M059J (cell line): ENCODE data around the gene AGPAT1. TPM values are rescaled to one million over a fixed set of nuclear protein-coding genes. Genes with fewer than 3 reads are reported as not detected.
"Not testable (repeated sequence)": the region's sequence is repeated elsewhere in the genome, so short reads cannot be mapped to it uniquely, and the experiment has no call there.

Experiments used
- DNase-seq: peaks from one replicate; pipeline ENCODE4 v3.0.0-alpha.2; 2012; ENCODE audit warnings: low read depth
- total RNA-seq: library from RNA; depleted of rRNA; stranded (reverse); fragments of >200 nt; shearing (Covaris generic); gene quantifications from 2 replicates; pipeline ENCODE4 v1.2.3, GENCODE V29; 2014; rRNA removed

Gene AGPAT1
- total RNA-seq, result 101 and 120 TPM in 2 replicates

GRCh38 chr6:32175711-32176475 is at the start of gene AGPAT1:
TSS of gene AGPAT1 (minus strand) at chr6:32176084. CDS start at chr6:32171496, 4,588 bp downstream.
- DNase-seq, result peak; percentile 97

DNA sequence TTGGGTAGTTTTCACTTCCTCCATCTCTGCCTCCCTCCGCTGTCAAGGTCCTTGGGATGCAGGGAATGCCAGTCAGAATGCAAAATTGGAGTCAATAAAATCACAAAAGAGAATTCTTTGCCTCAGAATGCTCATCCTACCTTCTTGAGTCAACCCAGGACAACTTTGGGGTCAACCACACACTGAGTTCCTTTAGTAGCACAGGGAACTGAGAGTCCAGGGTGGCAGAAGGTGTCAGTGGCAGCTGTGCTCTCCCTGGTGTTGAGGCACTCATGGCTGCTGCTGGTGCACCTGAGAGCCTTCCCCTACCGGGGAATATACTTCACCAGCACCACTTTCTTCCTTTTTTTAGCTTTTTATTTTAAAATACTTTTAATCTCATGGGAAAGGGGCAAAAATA is 48.8 kb upstream of the AGPAT1 start:
- no peak for DNase-seq

DNA sequence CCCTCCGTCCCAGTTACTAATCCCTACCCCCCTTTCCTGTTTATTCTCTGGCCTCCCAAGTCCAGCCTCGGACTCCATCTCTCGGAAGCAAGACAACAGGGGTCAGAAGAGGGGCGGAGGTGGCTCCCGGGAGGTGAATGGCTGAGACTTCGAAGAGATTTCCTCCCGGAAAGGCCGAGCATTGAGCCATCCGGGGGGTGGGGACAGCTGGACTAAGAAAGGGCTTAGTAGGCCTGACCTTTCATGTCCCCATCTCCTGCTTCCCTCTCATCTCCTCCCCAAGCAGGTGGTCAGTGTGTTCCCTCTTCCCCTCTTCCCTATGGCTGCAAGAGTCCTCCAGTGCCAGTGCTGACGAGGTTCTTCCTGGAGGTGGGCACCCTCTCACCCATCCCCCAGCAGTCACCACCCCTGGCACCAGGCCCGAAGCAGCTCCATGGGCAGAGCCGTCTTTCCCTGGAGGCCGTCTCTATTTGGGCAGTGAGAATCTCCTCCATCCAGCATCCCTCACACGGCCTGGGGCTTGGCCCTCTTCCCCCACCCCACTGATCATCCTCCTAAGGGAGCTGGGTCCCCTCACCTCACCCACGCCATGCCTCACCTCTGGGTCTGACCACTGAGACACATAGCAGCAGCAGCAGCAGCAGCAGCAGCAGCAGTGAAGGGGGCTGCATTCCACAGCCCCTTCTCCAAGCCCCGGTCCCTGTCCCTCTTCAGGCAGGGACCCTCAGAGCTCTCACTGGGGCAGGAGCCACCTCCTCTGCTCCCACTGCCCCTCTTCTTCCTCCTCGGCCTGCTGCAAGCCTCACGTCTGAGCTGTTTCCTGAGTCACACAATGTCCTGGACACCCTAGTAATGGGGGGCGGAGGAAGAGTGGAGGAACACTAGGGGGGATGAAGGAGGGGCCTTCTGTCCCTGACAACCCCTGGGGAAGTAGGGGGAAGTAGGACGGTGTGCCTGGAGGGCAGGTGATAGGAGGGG is 47.7 kb upstream of the AGPAT1 start, which contains the start of gene NOTCH4:
Gene NOTCH4, minus strand, starts transcription at position 810 of the 978 bp plus-strand sequence. Its CDS starts 139 bp downstream, at position 671.
- DNase-seq, result no peak

GRCh38 chr6:32222333-32223230 is 46.7 kb upstream of the AGPAT1 start:
- DNase-seq, result no peak

GRCh38 chr6:32220021-32220420 is 44.1 kb upstream of the AGPAT1 start:
- DNase-seq, result no peak

DNA sequence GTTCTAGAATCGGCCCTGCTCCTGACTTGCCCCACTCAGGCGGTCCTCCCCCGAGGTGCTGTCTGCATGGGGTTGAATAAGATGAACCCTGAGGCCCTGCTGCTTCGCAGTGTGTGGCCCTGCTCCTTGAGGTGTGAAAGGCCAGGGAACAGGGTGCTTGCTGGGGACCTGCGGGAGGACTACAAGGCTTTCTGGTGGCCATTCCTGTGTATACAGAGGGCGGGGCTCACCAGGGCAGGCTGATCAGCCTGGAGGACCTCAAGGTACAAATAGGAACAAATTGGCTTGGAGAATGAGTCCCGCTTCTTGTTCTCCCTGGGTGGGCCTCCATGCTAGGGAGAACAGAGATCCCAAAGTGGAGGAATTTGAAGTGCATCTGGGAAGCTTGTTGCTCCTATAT is 42.3 kb upstream of the AGPAT1 start:
- DNase-seq, result no peak

- DNase-seq, result no peak
Observed at GRCh38 chr6:32216998-32217397, 41.1 kb upstream of the AGPAT1 start.

- no peak for DNase-seq
Observed at GRCh38 chr6:32216285-32216684, 40.4 kb upstream of the AGPAT1 start.

DNA sequence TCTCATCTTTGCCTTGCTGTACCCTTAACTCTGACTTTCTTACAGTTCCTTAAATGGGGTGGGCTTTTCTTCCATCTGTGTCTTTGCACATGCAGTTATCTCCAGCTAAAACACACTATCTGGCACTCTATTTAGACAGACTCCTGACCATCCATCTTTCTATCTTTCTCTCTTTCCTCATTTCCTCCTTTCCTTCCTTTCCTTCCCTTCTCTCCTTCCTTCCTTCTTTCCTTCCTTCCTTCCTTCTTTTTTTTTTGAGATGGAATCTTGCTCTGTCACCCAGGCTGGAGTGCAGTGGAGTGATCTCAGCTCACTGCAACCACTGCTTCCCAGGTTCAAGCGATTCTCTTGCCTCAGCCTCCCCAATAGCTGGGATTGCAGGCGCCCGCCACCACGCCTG is 39.7 kb upstream of the AGPAT1 start:
- DNase-seq, result no peak

- no peak for DNase-seq
Observed at GRCh38 chr6:32214126-32214525, 38.2 kb upstream of the AGPAT1 start.

GRCh38 chr6:32213649-32214048 is 37.8 kb upstream of the AGPAT1 start:
- no peak for DNase-seq

DNA sequence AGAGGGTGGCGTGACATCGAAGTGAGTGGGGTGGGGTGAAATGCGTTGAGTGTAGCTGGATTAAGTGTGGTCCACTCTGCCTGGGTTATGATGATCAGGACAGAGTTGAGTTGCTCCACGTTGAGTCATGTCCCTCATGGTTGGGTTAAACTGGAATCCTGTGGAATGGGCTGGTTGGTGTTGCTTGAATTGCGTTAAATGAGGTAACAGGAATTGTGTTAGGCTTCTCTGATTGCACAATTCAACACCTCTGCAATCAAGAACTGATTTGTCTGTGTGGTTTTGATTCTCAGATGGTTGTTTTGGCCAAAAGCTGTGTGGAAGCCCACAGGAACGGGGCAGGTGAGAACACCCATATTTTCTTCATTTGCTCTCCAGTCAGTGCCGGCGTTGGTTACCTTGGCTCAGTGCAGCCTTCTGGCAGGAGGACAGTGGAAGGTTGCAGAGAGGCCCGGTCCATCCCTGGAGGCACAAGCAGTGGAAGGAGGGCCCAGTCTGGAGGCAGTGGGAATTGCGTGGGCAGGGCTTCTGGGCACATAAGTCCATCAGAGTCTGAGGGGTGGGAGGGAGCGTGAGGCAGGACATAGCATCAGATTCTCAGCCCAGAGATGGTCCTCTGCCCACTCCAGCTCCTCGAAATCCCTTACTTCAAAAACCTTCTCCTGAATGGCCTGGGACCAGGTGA is 36.3 kb upstream of the AGPAT1 start:
- DNase-seq, result no peak

- DNase-seq, result not testable (repeated sequence)
Observed at GRCh38 chr6:32211432-32211831, 35.5 kb upstream of the AGPAT1 start.

DNA sequence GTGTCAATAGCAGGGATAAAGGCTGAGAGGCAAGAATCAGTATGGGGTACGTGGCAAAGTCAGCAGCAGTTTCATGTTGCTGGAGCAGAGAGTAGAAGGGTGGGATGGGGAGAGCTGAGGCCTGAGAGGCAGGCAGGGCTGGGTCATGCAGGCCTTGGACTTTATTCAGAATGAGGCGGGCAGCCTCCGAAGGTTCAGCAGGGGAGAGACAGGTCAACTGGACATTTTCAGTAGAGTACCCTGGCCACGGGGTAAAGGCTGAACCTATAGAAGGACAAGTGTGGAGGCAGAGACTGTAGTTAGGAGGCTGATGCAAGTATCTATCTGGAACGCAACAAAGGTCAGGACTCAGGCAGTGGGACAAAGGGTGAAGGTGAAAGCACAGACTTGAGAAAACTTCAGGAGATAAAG is 34.3 kb upstream of the AGPAT1 start:
- DNase-seq, result no peak

DNA sequence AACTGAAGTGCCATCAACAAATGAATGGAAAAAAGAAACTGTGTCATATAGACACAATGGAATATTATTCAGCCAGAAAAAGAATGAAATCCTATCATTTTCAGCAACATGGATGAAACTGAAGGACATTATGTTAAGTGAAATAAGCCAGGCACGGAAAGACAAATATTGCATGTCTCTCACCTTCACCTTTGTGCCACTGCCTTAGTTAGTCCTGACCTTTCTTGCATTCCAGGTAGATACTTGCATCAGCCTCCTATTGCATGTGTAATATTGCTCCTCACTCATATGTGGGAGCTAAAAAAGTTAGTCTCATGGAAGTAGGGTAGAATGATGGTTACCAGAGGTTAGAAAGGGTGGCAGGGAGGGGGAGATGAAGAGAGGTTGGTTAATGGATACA is 33.1 kb upstream of the AGPAT1 start:
- DNase-seq, result no peak

GRCh38 chr6:32204268-32204715 is 28.4 kb upstream of the AGPAT1 start:
- no peak for DNase-seq

GRCh38 chr6:32203426-32204267 is 27.8 kb upstream of the AGPAT1 start:
- DNase-seq, result no peak

DNA sequence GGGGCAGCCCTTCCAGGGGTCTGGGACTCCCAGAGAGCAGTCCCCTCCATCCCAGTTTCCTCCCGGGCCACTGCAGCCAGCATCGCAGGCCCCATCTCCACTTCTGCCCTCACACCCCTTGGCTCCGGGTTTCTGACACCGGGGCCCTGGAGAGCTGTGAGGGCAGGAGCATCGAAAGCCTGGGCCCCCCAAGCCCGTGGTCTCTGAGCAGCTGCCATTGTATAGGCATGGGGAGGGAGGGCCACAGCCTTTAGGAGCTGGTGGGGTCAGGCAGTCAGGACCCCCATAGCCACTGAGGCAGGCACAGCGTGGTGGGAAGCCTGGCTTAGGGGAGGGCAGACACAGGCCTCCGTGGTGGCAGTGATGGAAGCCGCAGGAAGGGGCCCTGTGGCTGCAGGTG is 26.3 kb upstream of the AGPAT1 start:
- no peak for DNase-seq

- no peak for DNase-seq
Observed at GRCh38 chr6:32200711-32201475, 25.0 kb upstream of the AGPAT1 start.
